Sciatic nerve (tissue), 1 donor: ENCODE results near the gene TPSB2. TPM values are rescaled to one million over a fixed set of nuclear protein-coding genes. Genes with fewer than 3 reads are reported as not detected.

Experiments
- total RNA-seq: library from RNA; stranded (reverse); fragmentation: NEBNext Ultra II Directional; extraction: Animal tissue kit (Norgen Biotek cat#: 25700); gene quantifications from one replicate; pipeline ENCODE4 v1.2.1, GENCODE V29; 2021
- donor health status: DM: no; HTN: no; CAD: no.

TPSB2 gene
- total RNA-seq, 1 donor from 2014 or later = 18.5 TPM

Other genes starting within 250 kb of the TPSB2 start
- gene SOX8, start 248.4 kb downstream of the TPSB2 start, total RNA-seq = 57.7 TPM
- gene SSTR5, start 157.4 kb downstream of the TPSB2 start, total RNA-seq = not detected
- gene C1QTNF8, start 133.9 kb downstream of the TPSB2 start, total RNA-seq = not detected
- gene CACNA1H, start 77.1 kb downstream of the TPSB2 start, total RNA-seq = 4.1 TPM
- 0.45 TPM for gene TPSG1, start 4.9 kb downstream of the TPSB2 start, total RNA-seq
- 11.5 TPM for gene TPSAB1, start 10.5 kb upstream of the TPSB2 start, total RNA-seq
- gene TPSD1, start 25.9 kb upstream of the TPSB2 start, total RNA-seq = 0.27 TPM
- gene UBE2I, start 79.5 kb upstream of the TPSB2 start, total RNA-seq = 95.7 TPM
- gene BAIAP3, start 103.5 kb upstream of the TPSB2 start, total RNA-seq = 3.9 TPM
- gene TSR3, start 121.7 kb upstream of the TPSB2 start, total RNA-seq = 35.8 TPM
- gene GNPTG, start 121.7 kb upstream of the TPSB2 start, total RNA-seq = 82.2 TPM
- 45.5 TPM for gene UNKL, start 184.5 kb upstream of the TPSB2 start, total RNA-seq
- 7.3 TPM for gene UQCC4, start 190.6 kb upstream of the TPSB2 start, total RNA-seq
- not detected for gene PERCC1, start 200.9 kb upstream of the TPSB2 start, total RNA-seq
- 3.3 TPM for gene CCDC154, start 214.4 kb upstream of the TPSB2 start, total RNA-seq
- gene CLCN7, start 244.8 kb upstream of the TPSB2 start, total RNA-seq = 67.0 TPM